T-helper 1 cell treated with Interleukin-12 subunit alpha and Interleukin-12 subunit beta and Interleukin-4 antibody, amounts not matched to agents 30 ng/mL and 1 ng/mL, for 36 hours (primary cell): Measurements from ENCODE around the gene CDH6. TPM values are rescaled to one million over a fixed set of nuclear protein-coding genes. Genes with fewer than 3 reads are reported as not detected.
"Not testable (repeated sequence)": the region's sequence is repeated elsewhere in the genome, so short reads cannot be mapped to it uniquely, and the experiment has no call there.

Source experiments
- intact Hi-C: fragments of 100-400 bp; cut with micrococcal nuclease; formaldehyde crosslinking; loops from one replicate; pipeline ENCODE4 v1.15.1; 2024
- total RNA-seq: library from RNA; stranded (reverse); gene quantifications from 2 replicates; pipeline ENCODE4 v1.2.3, GENCODE V29; 2022

Gene CDH6
- total RNA-seq, 1 donor from 2014 or later: not detected

DNA sequence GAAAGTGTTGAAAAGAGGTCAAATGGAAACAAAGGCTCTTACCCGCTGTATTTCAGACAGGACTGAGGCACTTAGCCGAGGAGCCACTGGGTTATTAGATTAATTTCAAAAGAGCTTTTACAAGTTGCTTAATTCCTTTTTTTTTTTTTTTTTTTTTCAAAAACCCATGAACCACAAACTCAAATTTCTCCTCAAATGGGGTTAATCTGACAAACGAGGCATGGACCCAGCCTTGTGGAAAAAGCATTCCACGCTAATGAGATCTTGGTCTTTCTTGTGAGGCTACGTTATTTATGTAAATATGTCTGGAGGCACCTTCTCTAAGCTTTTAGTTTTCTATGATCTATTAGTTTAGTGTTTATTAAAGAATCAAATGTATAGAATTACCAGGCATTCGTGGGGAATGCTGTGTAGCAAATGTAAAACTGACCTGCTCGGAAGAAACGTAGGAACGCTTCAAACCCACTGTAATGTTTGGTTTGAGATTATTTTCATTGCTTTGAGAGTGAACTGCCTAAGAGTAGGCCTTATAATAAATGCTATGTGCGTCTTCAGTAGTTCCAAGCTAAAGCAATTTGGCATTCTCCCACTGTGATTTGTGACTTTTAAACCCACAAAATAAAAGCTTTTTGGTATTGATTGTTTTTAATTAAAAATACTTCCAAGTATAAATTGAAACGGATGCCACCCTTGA is 134.7 kb downstream of the CDH6 start:
- intact Hi-C loops: no loop called here

GRCh38 chr5:31329715-31330114 is 136.2 kb downstream of the CDH6 start:
- intact Hi-C loops: no loop called here

- intact Hi-C loops: no loop called here
Measured at GRCh38 chr5:31332160-31332559, 138.7 kb downstream of the CDH6 start.

GRCh38 chr5:31333475-31333874 is 140.0 kb downstream of the CDH6 start:
- intact Hi-C loops: no loop called here

DNA sequence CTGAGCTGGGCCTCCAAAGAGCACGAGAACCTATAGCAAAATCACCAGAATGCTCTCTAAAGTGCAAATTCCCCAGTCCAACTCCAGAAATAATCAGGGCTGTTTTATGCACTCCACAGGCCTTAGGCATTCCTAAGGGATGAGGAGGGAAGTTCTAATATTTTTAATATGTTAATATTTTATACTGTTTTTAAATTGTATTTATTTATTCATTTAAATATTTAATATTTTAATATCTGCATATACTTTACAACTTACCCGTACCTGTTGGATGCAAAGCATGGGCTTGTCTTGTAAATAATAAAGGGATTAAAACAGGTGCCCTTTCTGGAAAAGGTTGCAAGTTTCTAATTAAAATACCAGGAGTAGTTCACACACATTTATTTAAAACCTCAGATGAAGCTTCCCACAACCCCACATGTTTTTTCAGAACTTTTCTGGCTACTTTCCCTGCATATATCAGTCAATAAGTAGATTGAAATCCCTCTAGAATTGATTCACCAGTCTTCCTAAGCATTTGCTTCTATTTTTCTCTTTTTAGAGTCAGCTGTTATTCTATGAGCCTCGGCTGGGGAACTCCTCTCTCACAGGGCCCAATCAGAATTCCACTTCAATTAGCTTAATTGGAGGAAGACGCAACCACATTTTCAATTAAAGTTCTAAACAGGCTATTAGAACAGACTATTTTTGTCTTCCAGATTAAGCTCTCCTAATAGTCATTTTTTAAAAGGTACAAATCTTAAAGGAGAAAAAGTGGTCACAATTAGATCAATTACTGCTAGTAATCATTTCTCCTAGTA is 140.8 kb downstream of the CDH6 start:
- intact Hi-C loops: no loop called here

DNA sequence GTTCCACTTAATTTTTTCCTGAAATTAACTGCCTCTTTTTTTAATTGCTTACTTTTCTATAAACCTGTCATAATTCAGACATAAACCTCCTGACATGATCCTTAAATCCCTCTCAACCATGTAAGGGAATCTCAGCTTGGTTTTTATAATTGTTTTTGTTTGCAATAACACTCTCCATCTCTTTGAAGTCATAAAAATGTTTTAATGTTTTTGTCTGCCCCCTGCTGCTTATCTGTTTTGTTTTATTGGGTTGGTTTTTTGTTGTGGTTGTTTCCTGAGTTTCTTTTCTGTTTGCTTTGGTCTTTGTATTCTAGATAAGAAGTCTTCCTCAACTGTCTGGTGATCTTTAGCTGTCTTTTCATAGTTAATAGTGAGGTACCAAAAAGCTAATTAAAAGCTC is 142.0 kb downstream of the CDH6 start:
- intact Hi-C loops: no loop called here

- intact Hi-C loops: no loop called here
Measured at GRCh38 chr5:31343946-31344345, 150.5 kb downstream of the CDH6 start.

DNA sequence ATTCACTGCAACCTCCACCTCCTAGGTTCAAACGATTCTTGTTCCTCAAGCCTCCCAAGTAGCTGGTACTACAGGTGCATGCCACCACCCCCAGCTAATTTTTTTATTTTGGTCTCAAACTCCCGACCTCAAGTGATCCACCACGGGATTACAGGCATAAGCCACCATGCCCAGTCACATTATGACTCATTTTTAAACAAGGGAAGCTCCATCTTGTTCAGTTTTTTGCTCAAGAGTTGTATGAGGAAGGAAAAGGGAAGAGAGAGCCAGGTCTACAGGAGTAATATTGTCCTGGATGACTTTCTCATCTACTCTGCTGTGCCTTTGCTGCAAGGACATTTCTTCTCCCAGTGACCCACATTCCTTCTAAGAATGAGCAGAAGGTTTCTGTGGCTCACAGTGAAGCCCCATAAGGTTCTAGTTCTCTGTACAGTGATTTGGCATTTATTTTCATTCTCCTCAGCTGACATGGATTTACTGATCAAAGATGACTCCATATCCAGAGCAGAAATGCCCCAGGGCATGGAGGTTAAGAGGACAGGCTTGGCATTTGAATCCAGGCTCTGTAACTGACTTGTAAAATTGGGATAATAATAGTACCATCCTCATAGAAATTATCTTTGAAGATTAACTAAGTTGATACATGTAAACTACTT is 153.5 kb downstream of the CDH6 start:
- intact Hi-C loops: no loop called here

- intact Hi-C loops: no loop called here
Measured at GRCh38 chr5:31347552-31347905, 154.0 kb downstream of the CDH6 start.

- intact Hi-C loops: no loop called here
Measured at GRCh38 chr5:31350395-31350794, 156.9 kb downstream of the CDH6 start.

DNA sequence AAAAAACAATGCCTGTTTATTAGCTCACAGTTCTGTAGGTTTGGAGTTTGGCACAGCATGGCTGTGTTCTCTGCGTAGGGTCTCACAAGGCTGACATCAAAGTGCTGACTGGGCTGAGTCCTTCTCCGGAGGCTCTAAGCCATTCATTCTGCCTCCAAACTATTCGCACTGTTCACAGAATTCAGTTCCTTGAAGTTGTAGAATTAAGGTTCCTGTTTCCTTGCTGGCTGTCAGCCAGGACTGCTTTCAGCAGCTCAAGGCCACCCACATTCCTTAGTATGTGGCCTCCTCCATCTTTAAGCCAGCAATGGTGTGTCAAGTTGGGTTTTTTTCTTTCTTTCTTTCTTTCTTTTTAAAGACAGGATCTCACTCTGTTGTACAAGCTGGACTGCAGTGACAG is 161.9 kb downstream of the CDH6 start:
- intact Hi-C loops: no loop called here

DNA sequence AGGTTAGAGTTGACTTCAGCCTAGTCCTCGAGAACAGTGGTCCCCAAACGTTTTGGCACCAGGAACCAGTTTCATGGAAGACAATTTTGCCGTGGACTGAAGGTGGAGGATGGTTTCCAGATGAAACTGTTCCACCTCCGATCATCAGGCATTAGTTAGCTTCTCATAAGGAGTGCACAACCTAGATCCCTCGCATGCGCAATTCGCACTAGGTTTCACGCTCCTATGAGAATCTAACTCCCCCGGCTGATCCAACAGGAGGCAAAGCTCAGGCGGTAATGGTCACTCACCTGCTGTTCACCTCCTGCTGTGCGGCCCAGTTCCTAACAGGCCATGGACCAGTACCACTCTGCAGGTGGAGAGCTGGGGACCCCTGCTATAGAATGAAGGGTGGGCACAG is 163.6 kb downstream of the CDH6 start:
- intact Hi-C loops: no loop called here

- intact Hi-C loops: no loop called here
Measured at GRCh38 chr5:31359839-31360238, 166.4 kb downstream of the CDH6 start.

DNA sequence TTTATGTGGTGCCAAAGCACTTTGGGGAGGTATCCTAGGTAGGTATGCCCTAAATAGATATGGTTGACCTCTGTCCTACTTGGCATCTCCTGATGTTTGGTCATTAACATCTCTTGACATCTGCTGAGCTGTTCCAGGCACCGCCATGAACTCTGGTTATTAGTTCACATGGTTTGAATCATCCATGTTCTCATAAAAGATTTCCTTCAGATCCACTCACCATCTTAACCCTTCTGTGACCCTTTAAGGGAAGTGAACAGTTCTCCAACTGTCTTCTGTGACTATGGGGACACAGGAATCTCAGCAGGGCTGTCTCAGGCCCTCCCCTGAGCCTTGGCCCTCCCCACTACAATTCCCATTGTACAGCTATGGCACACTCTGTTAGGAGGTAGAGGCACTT is 167.7 kb downstream of the CDH6 start:
- intact Hi-C loops: no loop called here

DNA sequence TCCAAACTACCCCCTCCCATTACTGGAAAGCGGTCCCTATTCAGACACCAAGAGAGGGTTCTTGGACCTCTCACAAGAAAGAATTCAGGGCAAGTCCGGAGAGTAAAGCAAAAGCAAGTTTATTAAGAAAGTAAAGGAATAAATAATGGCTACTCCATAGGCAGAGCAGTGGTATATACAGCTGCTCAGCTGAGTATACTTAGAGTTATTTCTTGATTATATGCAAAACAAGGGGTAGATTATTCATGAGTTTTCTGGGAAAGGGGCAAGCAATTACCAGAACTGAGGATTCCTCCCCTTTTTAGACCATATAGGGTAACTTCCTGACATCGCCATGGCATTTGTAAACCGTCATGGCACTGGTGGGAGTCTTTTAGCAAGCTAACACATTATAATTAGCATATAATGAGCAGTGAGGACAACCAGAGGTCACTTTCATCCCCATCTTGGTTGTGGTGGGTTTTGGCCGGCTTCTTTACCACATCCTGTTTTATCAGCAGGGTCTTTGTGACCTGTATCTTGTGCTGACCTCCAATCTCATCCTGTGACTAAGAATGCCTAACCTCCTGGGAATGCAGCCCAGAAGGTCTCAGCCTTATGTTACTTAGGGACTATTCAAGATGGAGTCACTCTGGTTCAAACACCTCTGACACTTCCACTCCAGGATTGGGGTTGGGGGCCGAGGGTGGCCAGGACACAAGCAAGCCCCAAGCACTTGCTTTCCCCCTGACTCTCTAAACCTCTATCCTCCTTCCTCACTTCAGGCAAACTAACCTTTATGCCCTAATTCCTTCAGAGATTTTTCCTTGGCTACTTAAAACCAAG is 168.4 kb downstream of the CDH6 start:
- intact Hi-C loops: not testable (repeated sequence)

DNA sequence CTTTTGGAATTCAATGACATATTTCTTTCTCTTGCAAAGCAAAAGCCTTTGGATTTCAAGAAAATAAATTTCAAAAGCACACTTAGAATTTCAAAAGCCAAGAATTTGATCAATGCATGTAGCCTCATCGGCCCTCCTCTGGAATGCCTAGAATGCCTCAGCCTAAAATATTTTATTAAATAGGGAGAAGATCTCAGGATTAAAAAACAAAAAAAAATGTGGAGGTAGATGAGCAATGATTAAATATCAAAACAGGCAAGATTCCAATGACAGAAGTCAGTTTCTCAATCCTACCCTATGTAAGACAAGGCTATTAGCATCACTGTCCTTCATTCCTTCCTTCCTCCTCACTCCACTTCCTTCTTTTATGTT is 169.0 kb downstream of the CDH6 start:
- intact Hi-C loops: no loop called here

DNA sequence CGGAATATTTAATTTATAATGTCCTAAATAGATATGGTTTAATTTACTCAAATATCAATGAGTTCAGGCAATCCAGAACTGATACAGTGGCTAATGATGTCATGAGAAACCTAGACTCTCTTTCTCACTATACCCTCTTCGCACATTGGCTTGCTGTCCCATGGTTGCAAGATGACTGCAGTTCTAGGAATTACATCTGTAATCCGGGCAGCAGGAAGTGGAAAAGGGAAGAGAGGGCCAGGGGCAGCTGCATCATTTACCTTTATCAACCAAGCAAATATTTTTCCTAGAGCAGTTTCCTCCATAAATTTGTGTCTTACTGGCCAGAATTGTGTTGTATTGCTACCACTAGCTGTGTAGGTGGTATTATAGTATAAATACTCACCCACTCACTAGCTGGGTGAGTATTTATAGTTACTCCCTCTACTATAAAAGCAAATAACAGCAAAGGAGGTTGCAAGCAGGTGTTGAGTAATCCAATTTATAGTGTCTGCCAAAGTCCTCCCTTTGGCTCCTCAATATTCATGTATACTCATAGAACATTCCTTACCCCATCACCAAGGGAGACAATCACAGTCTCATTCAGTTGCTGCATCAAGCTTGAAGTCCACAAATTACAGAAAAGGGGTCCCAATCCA is 169.6 kb downstream of the CDH6 start:
- intact Hi-C loops: no loop called here

DNA sequence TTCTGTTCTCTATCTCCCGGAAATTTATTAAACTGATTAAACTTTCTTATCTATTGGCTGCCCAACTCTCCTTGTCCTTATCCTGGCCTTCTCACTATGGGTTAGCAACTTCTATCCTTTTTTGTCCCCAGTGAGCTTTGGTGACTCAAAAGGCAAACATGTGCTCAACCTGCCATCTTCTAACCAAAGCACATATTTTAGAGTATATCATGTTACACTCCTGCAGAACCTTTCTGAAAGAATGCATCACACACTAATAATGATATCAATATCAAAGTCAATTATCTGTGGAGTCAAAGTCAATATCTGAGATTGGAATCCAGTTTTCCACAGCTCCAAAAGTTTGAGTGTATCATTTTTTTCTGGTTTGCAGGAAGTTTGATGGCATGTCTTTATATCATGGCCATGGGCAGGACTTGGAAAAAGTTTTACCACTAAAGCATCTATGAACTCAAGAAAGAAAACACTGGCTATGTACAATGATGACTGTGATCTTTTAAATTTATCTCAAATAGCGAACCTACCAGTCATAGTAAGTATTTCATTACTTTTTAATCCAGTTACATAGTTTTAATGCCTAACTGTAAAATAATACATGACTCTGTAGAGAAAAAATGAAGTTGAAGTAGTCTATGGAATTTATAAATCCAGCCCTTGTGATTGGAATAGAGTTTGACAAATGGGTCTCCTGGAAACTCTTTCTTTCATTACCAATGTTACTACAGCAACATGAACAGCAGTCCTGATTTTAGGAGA is 171.6 kb downstream of the CDH6 start:
- intact Hi-C loops: no loop called here

- intact Hi-C loops: no loop called here
Measured at GRCh38 chr5:31365776-31366175, 172.3 kb downstream of the CDH6 start.

DNA sequence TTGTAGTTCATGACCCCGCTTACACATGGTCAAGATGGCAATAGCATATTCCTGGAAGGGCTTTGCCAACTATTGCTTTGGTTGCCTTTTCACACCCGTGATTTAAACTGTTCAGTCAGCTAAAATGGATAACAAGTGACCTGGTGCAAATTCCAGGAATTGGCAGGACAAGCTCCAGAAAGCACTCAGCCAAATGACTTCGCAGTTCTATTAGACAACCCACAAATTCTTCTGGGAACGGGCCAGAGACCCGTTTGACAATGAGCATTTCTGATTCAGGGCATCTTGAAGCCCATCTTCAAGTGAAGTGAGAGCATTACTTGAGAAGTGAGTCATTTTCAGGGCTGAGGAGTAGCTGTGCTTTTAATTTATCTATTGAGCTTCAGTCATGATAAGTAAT is 173.5 kb downstream of the CDH6 start:
- intact Hi-C loops: no loop called here

DNA sequence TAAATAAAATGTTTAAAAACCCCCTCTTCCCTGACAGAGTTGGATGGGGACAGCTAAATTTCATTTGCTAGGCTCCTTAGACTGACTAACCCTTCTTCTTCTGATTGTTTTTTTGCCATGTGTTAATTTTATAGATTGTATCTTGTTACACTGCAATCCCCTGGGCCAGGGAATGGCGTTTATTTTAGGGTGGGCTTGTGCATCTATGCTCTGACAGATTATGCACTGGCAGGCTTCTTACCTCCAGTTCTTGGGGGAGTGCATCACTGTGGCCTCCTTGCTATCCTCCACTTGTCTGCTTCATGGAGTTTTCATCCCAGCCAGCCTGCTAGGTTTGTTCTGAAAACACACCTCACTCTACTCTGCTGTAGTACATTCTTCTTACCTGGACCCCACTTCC is 178.6 kb downstream of the CDH6 start:
- intact Hi-C loops: no loop called here
